HG03139 (cell line): ENCODE measurements around the gene HOXA11.

Experiments used
- ATAC-seq: cut with Tn5 transposase; IDR thresholded peaks from one replicate; pipeline ENCODE4 v1.9.1; 2021; ENCODE audit not compliant: unreplicated experiment

The HOXA11 gene

GRCh38 chr7:27207348-27207985 lies 22.4 kb upstream of the HOXA11 start:
- no peak for ATAC-seq

- no peak for ATAC-seq
These were observed 20.6 kb upstream of the HOXA11 start for GRCh38 chr7:27205325-27206280.

- no peak for ATAC-seq
These were observed 19.9 kb upstream of the HOXA11 start for GRCh38 chr7:27204851-27205322.

GRCh38 chr7:27203964-27204594 lies 19.0 kb upstream of the HOXA11 start:
- no peak for ATAC-seq

GRCh38 chr7:27203365-27203953 lies 18.4 kb upstream of the HOXA11 start:
- ATAC-seq = no peak

DNA sequence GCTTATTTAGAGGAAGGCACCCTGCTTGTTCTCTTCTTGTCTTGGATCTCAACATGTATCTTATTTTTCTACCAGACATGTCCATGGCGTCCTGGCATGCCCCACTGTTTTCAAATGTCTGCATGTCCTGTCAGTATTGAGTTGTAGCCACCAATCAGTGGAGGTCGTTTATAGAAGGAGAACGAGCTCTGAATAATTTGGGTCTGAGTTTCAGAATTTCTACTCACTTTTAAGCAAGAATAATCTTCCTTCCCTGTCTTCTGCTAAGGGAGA lies 17.8 kb upstream of the HOXA11 start:
- no peak for ATAC-seq

DNA sequence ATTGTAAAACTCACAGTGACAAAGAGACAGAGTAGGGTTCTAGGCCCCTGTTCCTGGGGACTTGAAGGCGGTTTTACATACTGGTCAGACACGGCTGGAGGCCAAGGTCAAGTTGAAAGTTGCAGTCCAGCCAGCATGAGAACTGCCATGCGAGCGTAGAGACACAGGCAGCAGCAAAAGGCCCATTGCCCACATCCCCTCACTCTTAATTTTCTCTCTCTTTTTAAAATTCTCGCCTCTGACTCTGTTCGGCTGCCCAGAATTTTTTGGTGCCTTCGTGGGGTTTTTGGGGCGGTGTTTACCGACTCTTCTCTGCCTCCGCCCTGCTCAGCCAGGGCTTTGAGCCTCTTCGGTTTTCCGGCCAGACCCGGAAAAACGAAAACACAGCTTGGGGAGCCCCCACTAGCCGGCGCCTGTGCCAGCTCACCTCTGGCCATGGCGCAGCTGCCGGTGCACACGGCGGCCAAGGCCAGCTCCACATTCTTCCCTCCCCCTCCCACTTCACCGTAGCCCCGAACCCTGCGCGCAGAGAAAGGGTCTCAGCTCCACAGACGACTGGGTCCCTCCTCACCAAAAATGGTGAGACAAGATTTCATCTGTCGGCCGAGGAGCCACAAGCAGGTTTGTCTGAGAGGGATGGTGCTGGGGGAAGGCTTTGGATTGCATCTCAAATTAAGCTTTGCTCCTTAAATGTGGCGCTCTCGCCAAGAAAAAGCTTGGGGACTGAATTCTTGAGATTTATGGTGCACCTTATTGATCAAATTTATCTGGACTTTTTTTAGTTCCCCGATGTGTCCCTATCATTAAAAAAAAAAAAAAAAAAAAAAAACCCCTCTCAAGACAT lies 17.2 kb upstream of the HOXA11 start:
- ATAC-seq = no peak

DNA sequence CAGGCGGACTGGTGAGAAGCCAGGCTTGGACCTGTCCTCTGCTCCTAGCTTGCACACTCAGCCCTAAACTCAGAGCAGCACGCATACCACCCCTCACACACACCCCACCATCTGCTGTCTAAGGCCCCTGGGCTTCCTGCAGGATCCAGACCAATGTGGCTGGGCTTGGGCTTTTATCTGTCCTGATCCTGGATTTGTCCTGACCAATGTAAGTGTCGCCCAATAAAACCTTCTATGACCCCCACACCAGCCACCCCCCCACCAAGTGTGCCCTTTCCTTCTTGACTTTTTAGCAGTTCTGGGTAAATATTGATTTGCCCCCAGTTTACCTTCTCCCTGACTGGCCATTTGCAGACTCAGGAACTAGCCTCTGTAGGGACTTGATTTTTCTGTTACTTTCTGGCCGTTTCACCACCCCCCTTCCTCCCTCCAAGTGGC lies 16.6 kb upstream of the HOXA11 start:
- no peak for ATAC-seq

DNA sequence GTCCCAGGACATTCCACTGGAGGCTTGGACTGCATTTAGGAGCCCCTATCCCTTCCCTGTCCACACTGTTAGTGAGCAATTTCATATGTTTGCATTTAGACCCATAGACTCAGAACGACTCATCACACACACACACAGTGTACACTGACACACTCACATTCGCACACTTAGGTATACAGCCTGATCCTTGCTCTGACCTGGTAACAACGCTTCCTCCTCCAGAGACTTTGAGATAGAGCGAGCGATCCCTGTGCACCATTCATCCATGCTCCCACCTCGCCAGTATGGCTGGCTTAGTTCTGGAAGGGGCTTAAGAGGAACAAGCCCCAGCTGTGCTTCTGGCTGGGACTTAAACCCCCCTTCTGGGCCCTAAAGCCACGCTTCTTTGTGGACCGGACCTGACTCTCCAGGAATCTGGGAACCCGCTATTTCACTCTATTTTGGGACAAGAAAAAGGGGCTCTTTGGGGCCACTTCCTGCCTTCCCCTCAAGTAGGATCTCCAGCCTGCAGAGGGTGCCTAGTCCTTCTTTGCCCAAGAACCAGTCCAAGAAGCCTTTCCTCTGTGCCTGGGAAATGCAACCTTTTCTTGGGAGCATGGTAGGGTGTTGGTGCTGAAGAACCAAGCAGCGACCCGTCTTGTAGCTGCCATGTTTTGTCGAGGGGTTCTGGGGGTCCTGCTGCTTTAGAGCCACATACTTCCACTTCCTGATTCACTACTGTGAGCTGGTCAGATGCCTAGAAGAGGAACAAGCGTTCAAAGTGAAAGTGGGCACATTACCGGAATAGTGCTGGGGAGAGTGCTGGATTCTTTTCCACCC lies 15.9 kb upstream of the HOXA11 start:
- no peak for ATAC-seq

- ATAC-seq = no peak
These were observed 15.1 kb upstream of the HOXA11 start, which contains the start of gene HOXA13 for GRCh38 chr7:27199849-27200760. Gene HOXA13, minus strand, starts transcription at chr7:27200091. Its CDS starts 14 bp downstream, at chr7:27200077.

GRCh38 chr7:27198871-27199801 lies 14.1 kb upstream of the HOXA11 start:
- no peak for ATAC-seq

DNA sequence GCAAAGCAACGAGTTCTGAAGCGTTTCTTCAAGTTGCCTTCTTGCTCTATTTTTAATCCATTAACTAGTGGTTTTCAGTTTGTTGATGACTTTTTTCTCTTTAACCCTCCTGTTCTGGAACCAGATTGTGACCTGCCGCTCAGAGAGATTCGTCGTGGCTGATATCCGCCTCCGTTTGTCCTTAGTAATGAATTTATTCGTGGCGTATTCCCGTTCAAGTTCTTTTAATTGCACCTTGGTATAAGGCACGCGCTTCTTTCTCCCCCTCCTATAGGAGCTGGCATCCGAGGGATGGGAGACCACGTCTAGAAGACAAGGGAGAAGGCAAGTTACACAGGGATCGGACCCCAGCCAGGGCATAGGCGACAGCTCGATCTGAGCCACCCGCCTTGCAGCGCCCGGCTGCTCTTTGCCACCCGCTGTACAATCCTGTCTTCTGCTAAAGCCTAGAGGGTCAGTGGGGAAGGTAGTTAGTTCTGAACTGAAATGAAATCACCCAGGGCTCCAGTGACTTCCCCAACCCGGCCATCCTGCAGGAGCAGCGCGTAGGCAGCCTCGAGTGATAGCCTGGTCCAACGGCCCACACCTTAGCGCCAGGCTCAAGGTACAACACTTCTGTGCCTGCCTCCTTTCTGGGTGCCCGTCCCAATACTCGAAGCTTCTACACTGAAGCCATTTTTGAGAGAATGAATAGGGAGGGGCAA lies 13.3 kb upstream of the HOXA11 start:
- ATAC-seq = no peak

DNA sequence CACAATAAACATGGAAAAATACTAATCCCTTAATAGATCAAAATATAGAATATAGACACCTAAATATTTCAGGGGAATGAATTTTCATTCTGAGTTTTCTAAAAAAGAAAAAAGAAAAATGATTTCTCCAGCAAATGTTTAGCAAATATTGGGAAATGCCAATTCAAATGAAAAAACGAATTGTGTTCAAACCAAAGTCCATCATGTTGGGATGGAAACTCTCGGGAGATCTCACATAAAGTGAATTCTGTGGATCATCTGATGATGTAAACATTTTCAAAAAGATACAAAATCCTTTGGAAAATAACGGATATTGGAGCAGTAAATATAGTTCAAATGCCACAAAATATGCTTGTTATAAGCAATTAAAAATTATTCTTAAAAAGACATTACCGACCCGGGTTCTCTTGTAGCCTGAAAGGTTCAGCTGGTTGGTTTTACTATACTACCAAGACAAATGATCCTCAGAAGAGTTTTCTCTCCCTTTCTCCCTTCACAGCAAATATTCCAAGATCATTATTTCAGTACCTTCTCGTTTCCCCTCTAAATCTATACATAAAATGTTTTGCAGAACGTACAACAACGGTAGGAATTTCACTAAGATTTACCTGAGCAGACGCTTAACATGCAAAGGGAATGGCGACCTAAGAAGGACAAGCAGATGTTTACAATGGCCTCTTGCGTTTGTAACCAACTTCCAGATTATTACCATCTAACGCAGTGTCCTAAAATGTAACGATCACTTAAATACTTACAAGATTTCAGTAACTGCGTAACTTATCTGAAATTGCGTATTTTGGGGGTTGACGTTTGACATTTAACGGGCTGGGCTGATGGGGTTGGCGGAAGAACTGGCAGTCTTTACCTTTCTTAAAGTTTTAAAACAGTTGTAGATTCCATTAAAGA lies 12.4 kb upstream of the HOXA11 start:
- ATAC-seq = no peak

GRCh38 chr7:27196287-27196767 lies 11.3 kb upstream of the HOXA11 start:
- ATAC-seq = no peak

- no peak for ATAC-seq
These were observed 9.8 kb upstream of the HOXA11 start for GRCh38 chr7:27194686-27195379.
